ENCODE data around the gene ANKS1A.

GRCh38 chr6:34981951-34982350, 92.9 kb downstream of the ANKS1A start:
- no peak for TF ChIP-seq CTCF (IDR thresholded peaks at IDR 0.05; ENCODE audit: poor library complexity)
- TF ChIP-seq EZH2 (IDR thresholded peaks at IDR 0.05; ENCODE audit: borderline replicate concordance) = no peak

Measured in hepatocyte (in vitro differentiated cells).